HCT116 (cell line): ENCODE measurements around the gene SOST. TPM values are rescaled to one million over a fixed set of nuclear protein-coding genes. Genes with fewer than 3 reads are reported as not detected.

Experiments
- ATAC-seq: fragments of 200-7000 bp; cut with Tn5 transposase; 2 replicates; pipeline ENCODE4 v1.9.1; 2020; ENCODE audit warnings: mild to moderate bottlenecking, moderate library complexity
- BruUV-seq: library from RNA; stranded (reverse); fragments of 400-500 nt; replicated peaks from 2 replicates; lab custom pipeline; 2021; lab: Mats Ljungman, UMichigan
- CTCF ChIA-PET: fragments of 300-600 bp; sonication (Branson Sonifier 250); formaldehyde crosslinking; loops from one replicate; lab custom pipeline; 2021; ENCODE audit warnings: antibody characterized with exemption; lab: Charles Lee
- POLR2A ChIA-PET: fragments of 300-600, 350-600 bp; sonication (Branson Sonifier 250); formaldehyde crosslinking; loops from one replicate; lab custom pipeline; 2021; ENCODE audit warnings: antibody characterized with exemption; lab: Charles Lee
- RAD21 ChIA-PET, 2 experiments: fragments of 300-600 bp; sonication (Branson Sonifier 250); formaldehyde crosslinking; loops; one replicate each; lab custom pipeline; 2023; ENCODE audit warnings: low total read pairs in 2 of 2; ENCODE audit not compliant: uncharacterized antibody in 2 of 2, unreplicated experiment in 2 of 2, low non-redundant PET in 1 of 2; lab: Charles Lee
- DNase-seq: peaks from one replicate; pipeline ENCODE4 v3.0.0-alpha.2; 2010; ENCODE audit warnings: low read depth, low spot score
- H2AFZ ChIP-seq: fragments of 200-600 bp; shearing (Covaris generic), sonication (generic); 2 replicates; pipeline ENCODE4 v1.6.1; 2017; ENCODE audit warnings: low read depth, mixed run types, mixed read lengths, antibody characterized with exemption, low read length; ENCODE audit not compliant: poor library complexity, severe bottlenecking
- H3K27ac ChIP-seq: 2 replicates; pipeline ENCODE4 v1.5.1; 2012; ENCODE audit warnings: low read depth, low read length
- H3K27me3 ChIP-seq: fragments of 200-600 bp; sonication (generic); 2 replicates; pipeline ENCODE4 v1.6.1; 2016; ENCODE audit warnings: mixed run types, low read length, mixed read lengths; ENCODE audit not compliant: insufficient read depth
- H3K36me3 ChIP-seq, 2 experiments: fragments of 200-500 bp in 1 of 2; fragments of 200-600 bp in 1 of 2; sonication (Bioruptor generic) in 1 of 2; sonication (generic) in 1 of 2; 2 replicates each; pipeline versions ENCODE4 v1.5.1 to v1.6.1; 2014 to 2016; ENCODE audit warnings: low read length in 2 of 2, inconsistent platforms in 1 of 2, mixed read lengths in 1 of 2, mixed run types in 1 of 2; ENCODE audit not compliant: insufficient read depth in 2 of 2, control insufficient read depth in 1 of 2
- H3K4me1 ChIP-seq, 2 experiments: fragments of 200-600 bp in 1 of 2; sonication (generic) in 1 of 2; 2 replicates each; pipeline versions ENCODE4 v1.5.1 to v1.6.1; 2012 to 2017; ENCODE audit warnings: low read length in 2 of 2, inconsistent platforms in 1 of 2, mild to moderate bottlenecking in 1 of 2, mixed read lengths in 1 of 2, mixed run types in 1 of 2, moderate library complexity in 1 of 2; ENCODE audit not compliant: insufficient read depth in 2 of 2, control insufficient read depth in 1 of 2
- H3K4me2 ChIP-seq: fragments of 200-600 bp; sonication (generic); 2 replicates; pipeline ENCODE4 v1.6.1; 2017; ENCODE audit warnings: mixed run types, low read length, mixed read lengths
- H3K4me3 ChIP-seq, 2 experiments: fragments of 200-600 bp in 1 of 2; sonication (generic) in 1 of 2; replicated peaks in 1 of 2; 2 replicates each; pipeline ENCODE4 v1.5.1; 2011 to 2016; ENCODE audit warnings: low read length in 2 of 2, control low read depth in 1 of 2, low read depth in 1 of 2, mild to moderate bottlenecking in 1 of 2, mixed read lengths in 1 of 2, mixed run types in 1 of 2
- H3K79me2 ChIP-seq: fragments of 200-600 bp; sonication (generic); 2 replicates; pipeline ENCODE4 v1.6.1; 2017; ENCODE audit warnings: mild to moderate bottlenecking, mixed run types, low read length, moderate library complexity, mixed read lengths; ENCODE audit not compliant: insufficient read depth
- H3K9ac ChIP-seq: fragments of 200-600 bp; sonication (generic); 2 replicates; pipeline ENCODE4 v1.6.1; 2016; ENCODE audit warnings: low read length, mixed read lengths
- H3K9me2 ChIP-seq: fragments of 200-600 bp; sonication (generic), shearing (Covaris generic); 2 replicates; pipeline ENCODE4 v1.6.1; 2017; ENCODE audit warnings: mixed run types, mild to moderate bottlenecking, moderate library complexity; ENCODE audit not compliant: insufficient read depth
- H3K9me3 ChIP-seq, 2 experiments: fragments of 200-500 bp in 1 of 2; fragments of 200-600 bp in 1 of 2; sonication (Bioruptor generic) in 1 of 2; sonication (generic) in 1 of 2; 2 replicates each; pipeline ENCODE4 v1.6.1; 2014 to 2017; ENCODE audit warnings: low read length in 2 of 2, mixed read lengths in 2 of 2, inconsistent platforms in 1 of 2, low read depth in 1 of 2, mild to moderate bottlenecking in 1 of 2, mixed run types in 1 of 2, moderate library complexity in 1 of 2; ENCODE audit not compliant: control insufficient read depth in 1 of 2, insufficient read depth in 1 of 2
- H4K20me1 ChIP-seq: fragments of 200-600 bp; sonication (generic), shearing (Covaris generic); 2 replicates; pipeline ENCODE4 v1.6.1; 2017; ENCODE audit warnings: mixed run types, mild to moderate bottlenecking, moderate library complexity; ENCODE audit not compliant: insufficient read depth
- ATF3 ChIP-seq: IDR thresholded peaks from 2 replicates; pipeline ENCODE4 v1.6.1; 2012
- CBX3 ChIP-seq: IDR thresholded peaks from 2 replicates; pipeline ENCODE4 v1.6.1; 2012; ENCODE audit warnings: low read depth
- CEBPB ChIP-seq: IDR thresholded peaks from 2 replicates; pipeline ENCODE4 v1.6.1; 2012; ENCODE audit warnings: low read depth
- CTCF ChIP-seq, 3 experiments: fragments of 200-600 bp in 1 of 3; sonication (generic) in 1 of 3; IDR thresholded peaks in 2 of 3; conservative IDR thresholded peaks in 1 of 3; 2 replicates each; pipeline ENCODE4 v1.5.1; 2012 to 2017; ENCODE audit warnings: low read depth in 2 of 3, low read length in 2 of 3, antibody characterized with exemption in 1 of 3, borderline replicate concordance in 1 of 3, control low read depth in 1 of 3, mild to moderate bottlenecking in 1 of 3, mixed read lengths in 1 of 3, mixed run types in 1 of 3, moderate library complexity in 1 of 3; ENCODE audit not compliant: insufficient read depth in 1 of 3
- EGR1 ChIP-seq: IDR thresholded peaks from 2 replicates; pipeline ENCODE4 v1.6.1; 2012; ENCODE audit warnings: low read depth
- ELF1 ChIP-seq: IDR thresholded peaks from 2 replicates; pipeline ENCODE4 v1.6.1; 2012; ENCODE audit warnings: low read depth, borderline replicate concordance
- EZH2phosphoT487 ChIP-seq: fragments of 200-600 bp; IDR thresholded peaks from 2 replicates; pipeline ENCODE4 v1.6.1; 2018; ENCODE audit warnings: antibody characterized with exemption, borderline replicate concordance
- FOSL1 ChIP-seq: IDR thresholded peaks from 2 replicates; pipeline ENCODE4 v1.6.1; 2012; ENCODE audit warnings: low read depth
- RAD21 ChIP-seq: IDR thresholded peaks from 2 replicates; pipeline ENCODE4 v1.6.1; 2012; ENCODE audit warnings: low read depth, mild to moderate bottlenecking
- SP1 ChIP-seq: IDR thresholded peaks from 2 replicates; pipeline ENCODE4 v1.6.1; 2012; ENCODE audit warnings: low read depth
- SRF ChIP-seq: IDR thresholded peaks from 2 replicates; pipeline ENCODE4 v1.6.1; 2012; ENCODE audit warnings: low read depth
- TCF7L2 ChIP-seq: IDR thresholded peaks from 2 replicates; pipeline ENCODE4 v1.7.0; 2011; ENCODE audit warnings: borderline replicate concordance, inconsistent platforms; ENCODE audit not compliant: insufficient read depth, insufficient read length; ENCODE audit errors: extremely low read depth
- ZFX ChIP-seq: fragments of 450-650 bp; IDR thresholded peaks from 2 replicates; pipeline ENCODE4 v1.6.1; 2017
- ZNF274 ChIP-seq: fragments of 200-500 bp; sonication (Bioruptor generic); IDR thresholded peaks from 2 replicates; pipeline ENCODE4 v1.6.1; 2014; ENCODE audit warnings: mild to moderate bottlenecking, low read depth, low read length, inconsistent platforms
- intact Hi-C: fragments of 100-400 bp; cut with micrococcal nuclease; formaldehyde crosslinking; loops from 2 replicates; pipeline ENCODE4 v1.10.0; 2022
- total RNA-seq: library from RNA; stranded (reverse); gene quantifications from one replicate; pipeline ENCODE4 v1.2.1, GENCODE V29; 2021; ENCODE audit not compliant: unreplicated experiment

Gene SOST
- total RNA-seq, 1 experiment from 2014 or later, result not detected

- Histone ChIP-seq H3K4me2 (no peak overlapping the region), H3K4me3 (no peak overlapping the region), H3K79me2 (no peaks in the 10 kb centered on the region), H3K9ac (no peak overlapping the region), H2AFZ (no peak overlapping the region), H3K9me3 (no peaks in the 10 kb centered on the region), H3K27ac (no peak overlapping the region), H3K27me3 (no peaks in the 10 kb centered on the region), H4K20me1 (no peaks in the 10 kb centered on the region), H3K36me3 (no peaks in the 10 kb centered on the region), H3K9me2 (no peaks in the 10 kb centered on the region), H3K4me1 (peaks cover 10 to 12% of the 10 kb centered on the region in 2 experiments)
- DNase-seq (no peak), ATAC-seq (no peak)
- ChIA-PET CTCF (interaction anchor here (2.0 kb wide), 1 partner anchor 59 kb away, joined by 6 read pairs; the partner anchor contains the start of gene CD300LG), POLR2A (no interaction called here), RAD21 (no interaction called here)
- no TSS peak for BruUV-seq
- TF ChIP-seq CBX3, result no peak
- no peak for TF ChIP-seq EZH2phosphoT487
- TF ChIP-seq EGR1, result no peak
- TF ChIP-seq CTCF (IDR thresholded peaks at IDR 0.05 in 2 of 3, conservative IDR thresholded peaks at IDR 0.05 in 1 of 3; ENCODE audit: borderline replicate concordance in 1 of 3, insufficient read depth in 1 of 3, low read depth in 2 of 3, low read length in 2 of 3), result no peak
- intact Hi-C loops, result no loop called here
These were observed 29.1 kb upstream of the SOST start for GRCh38 chr17:43787728-43788127.

- no peak overlapping the region for H3K9ac ChIP-seq
- no peaks in the 10 kb centered on the region for H3K9me3 ChIP-seq
- ChIA-PET CTCF (no interaction called here), POLR2A (no interaction called here), RAD21 (no interaction called here)
- no TSS peak for BruUV-seq
- no peaks in the 10 kb centered on the region for H3K27me3 ChIP-seq
- H2AFZ ChIP-seq, result no peak overlapping the region
- H3K4me1 ChIP-seq, result peaks cover 0 to 2% of the 10 kb centered on the region in 2 experiments; a peak in 2 of 4 replicates
- H3K4me2 ChIP-seq, result no peak overlapping the region
- H3K79me2 ChIP-seq, result no peaks in the 10 kb centered on the region
- no peaks in the 10 kb centered on the region for H3K9me2 ChIP-seq
- intact Hi-C loops, result no loop called here
- H3K36me3 ChIP-seq, result no peaks in the 10 kb centered on the region
- no peak overlapping the region for H3K4me3 ChIP-seq
- H4K20me1 ChIP-seq, result no peaks in the 10 kb centered on the region
- no peak overlapping the region for H3K27ac ChIP-seq
- no peak for ATAC-seq
- DNase-seq, result no peak
- TF ChIP-seq ZNF274, result no peak
- TF ChIP-seq ZFX, result no peak
- no peak for TF ChIP-seq SRF
- TF ChIP-seq RAD21, result no peak
- no peak for TF ChIP-seq CEBPB
- TF ChIP-seq FOSL1, result no peak
- TF ChIP-seq TCF7L2, result no peak
- no peak for TF ChIP-seq CTCF (IDR thresholded peaks at IDR 0.05 in 2 of 3, conservative IDR thresholded peaks at IDR 0.05 in 1 of 3; ENCODE audit: borderline replicate concordance in 1 of 3, insufficient read depth in 1 of 3, low read depth in 2 of 3, low read length in 2 of 3)
- no peak for TF ChIP-seq ATF3
- TF ChIP-seq SP1, result no peak
- no peak for TF ChIP-seq ELF1
These were observed 26.1 kb upstream of the SOST start for GRCh38 chr17:43784628-43785101.
